Measurements from ENCODE around the gene MIAT.

MIAT gene

GRCh38 chr22:26669060-26669481 is 11.7 kb downstream of the MIAT start:
- peak; percentile 24 for DNase-seq (ENCODE audit: low read depth)

- no peak for DNase-seq (ENCODE audit: low read depth)
Measured at GRCh38 chr22:26670459-26670858, 13.1 kb downstream of the MIAT start.

- no peak for DNase-seq (ENCODE audit: low read depth)
Measured at GRCh38 chr22:26671317-26672059, 14.1 kb downstream of the MIAT start.

GRCh38 chr22:26672060-26672471 is 14.7 kb downstream of the MIAT start:
- DNase-seq (ENCODE audit: low read depth) = no peak

- peak; percentile 96 for DNase-seq (ENCODE audit: low read depth)
Measured at GRCh38 chr22:26672590-26673468, 15.4 kb downstream of the MIAT start.

- DNase-seq (ENCODE audit: low read depth) = peak; percentile 24
Measured at GRCh38 chr22:26673486-26673885, 16.1 kb downstream of the MIAT start.

GRCh38 chr22:26674211-26675190 is 17.1 kb downstream of the MIAT start:
- DNase-seq (ENCODE audit: low read depth) = no peak

- DNase-seq (ENCODE audit: low read depth) = no peak
Measured at GRCh38 chr22:26675687-26676268, 18.4 kb downstream of the MIAT start.

- no peak for DNase-seq (ENCODE audit: low read depth)
Measured at GRCh38 chr22:26677217-26677616, 19.8 kb downstream of the MIAT start.

- peak; percentile 66 for DNase-seq (ENCODE audit: low read depth)
Measured at GRCh38 chr22:26679003-26679629, 21.7 kb downstream of the MIAT start.

- DNase-seq (ENCODE audit: low read depth) = no peak
Measured at GRCh38 chr22:26680485-26680884, 23.1 kb downstream of the MIAT start.

GRCh38 chr22:26681395-26681821 is 24.0 kb downstream of the MIAT start:
- DNase-seq (ENCODE audit: low read depth) = peak; percentile 97

- DNase-seq (ENCODE audit: low read depth) = no peak
Measured at GRCh38 chr22:26684168-26684567, 26.8 kb downstream of the MIAT start.

- DNase-seq (ENCODE audit: low read depth) = no peak
Measured at GRCh38 chr22:26685601-26686000, 28.2 kb downstream of the MIAT start.

- no peak for DNase-seq (ENCODE audit: low read depth)
Measured at GRCh38 chr22:26687439-26687838, 30.1 kb downstream of the MIAT start.

- no peak for DNase-seq (ENCODE audit: low read depth)
Measured at GRCh38 chr22:26689513-26690301, 32.3 kb downstream of the MIAT start.

GRCh38 chr22:26690654-26691376 is 33.4 kb downstream of the MIAT start:
- no peak for DNase-seq (ENCODE audit: low read depth)

GRCh38 chr22:26691377-26691716 is 34.0 kb downstream of the MIAT start:
- DNase-seq (ENCODE audit: low read depth) = no peak

GRCh38 chr22:26692215-26692614 is 34.8 kb downstream of the MIAT start:
- DNase-seq (ENCODE audit: low read depth) = no peak

GRCh38 chr22:26697151-26697550 is 39.8 kb downstream of the MIAT start:
- DNase-seq (ENCODE audit: low read depth) = no peak

Data from amniotic epithelial cell (primary cell).